ENCODE results near the gene SLC12A5. TPM values are rescaled to one million over a fixed set of nuclear protein-coding genes. Genes with fewer than 3 reads are reported as not detected.
A peak's percentile ranks its signal among the peaks of the same experiment; 100 is the strongest.
"Not testable (repeated sequence)": the region's sequence is repeated elsewhere in the genome, so short reads cannot be mapped to it uniquely, and the experiment has no call there.

Gene SLC12A5
- total and polyA plus RNA-seq, 12 donors = 0.28 to 1.3 (median 1.0) TPM; not detected in 8

GRCh38 chr20:46088409-46089166 lies 59.6 kb downstream of the SLC12A5 start:
- DNase-seq (no peak), ATAC-seq (no peak)
- no peaks in the 10 kb centered on the region for H3K36me3 ChIP-seq
- no peaks in the 10 kb centered on the region for H3K9me3 ChIP-seq
- H3K27me3 ChIP-seq = no peaks in the 10 kb centered on the region
- H3K4me3 ChIP-seq = peak overlapping the region; percentile 70 to 95 (median 89)
- peaks cover 5 to 64% (median 57%) of the 10 kb centered on the region in 9 donors for H3K4me1 ChIP-seq
- intact Hi-C loops (cut with DNase I) = loop anchor here in 4 of 10 donors (1.0 to 10.0 kb wide), 4 partner anchors 64 to 320 kb away; partner anchors contain the start of genes SLC12A5 (in 1 of the 4) and ZNF335 (in 1 of the 4)
- WGBS, 2 donors = 2 to 4% methylated on average over 22 of the region's 22 CpGs
- H3K27ac ChIP-seq = peak overlapping the region; percentile 94 to 100 (median 98)
- TF ChIP-seq, protein P1, sequence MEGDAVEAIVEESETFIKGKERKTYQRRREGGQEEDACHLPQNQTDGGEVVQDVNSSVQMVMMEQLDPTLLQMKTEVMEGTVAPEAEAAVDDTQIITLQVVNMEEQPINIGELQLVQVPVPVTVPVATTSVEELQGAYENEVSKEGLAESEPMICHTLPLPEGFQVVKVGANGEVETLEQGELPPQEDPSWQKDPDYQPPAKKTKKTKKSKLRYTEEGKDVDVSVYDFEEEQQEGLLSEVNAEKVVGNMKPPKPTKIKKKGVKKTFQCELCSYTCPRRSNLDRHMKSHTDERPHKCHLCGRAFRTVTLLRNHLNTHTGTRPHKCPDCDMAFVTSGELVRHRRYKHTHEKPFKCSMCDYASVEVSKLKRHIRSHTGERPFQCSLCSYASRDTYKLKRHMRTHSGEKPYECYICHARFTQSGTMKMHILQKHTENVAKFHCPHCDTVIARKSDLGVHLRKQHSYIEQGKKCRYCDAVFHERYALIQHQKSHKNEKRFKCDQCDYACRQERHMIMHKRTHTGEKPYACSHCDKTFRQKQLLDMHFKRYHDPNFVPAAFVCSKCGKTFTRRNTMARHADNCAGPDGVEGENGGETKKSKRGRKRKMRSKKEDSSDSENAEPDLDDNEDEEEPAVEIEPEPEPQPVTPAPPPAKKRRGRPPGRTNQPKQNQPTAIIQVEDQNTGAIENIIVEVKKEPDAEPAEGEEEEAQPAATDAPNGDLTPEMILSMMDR (IDR thresholded peaks at IDR 0.05) = no peak

- 0 to 1% methylated on average over 31 of the region's 31 CpGs for WGBS, 2 donors
- DNase-seq = no peak
- TF ChIP-seq, protein P1 (IDR thresholded peaks at IDR 0.05) = no peak
These were observed 60.1 kb downstream of the SLC12A5 start for GRCh38 chr20:46089167-46089416.

DNA sequence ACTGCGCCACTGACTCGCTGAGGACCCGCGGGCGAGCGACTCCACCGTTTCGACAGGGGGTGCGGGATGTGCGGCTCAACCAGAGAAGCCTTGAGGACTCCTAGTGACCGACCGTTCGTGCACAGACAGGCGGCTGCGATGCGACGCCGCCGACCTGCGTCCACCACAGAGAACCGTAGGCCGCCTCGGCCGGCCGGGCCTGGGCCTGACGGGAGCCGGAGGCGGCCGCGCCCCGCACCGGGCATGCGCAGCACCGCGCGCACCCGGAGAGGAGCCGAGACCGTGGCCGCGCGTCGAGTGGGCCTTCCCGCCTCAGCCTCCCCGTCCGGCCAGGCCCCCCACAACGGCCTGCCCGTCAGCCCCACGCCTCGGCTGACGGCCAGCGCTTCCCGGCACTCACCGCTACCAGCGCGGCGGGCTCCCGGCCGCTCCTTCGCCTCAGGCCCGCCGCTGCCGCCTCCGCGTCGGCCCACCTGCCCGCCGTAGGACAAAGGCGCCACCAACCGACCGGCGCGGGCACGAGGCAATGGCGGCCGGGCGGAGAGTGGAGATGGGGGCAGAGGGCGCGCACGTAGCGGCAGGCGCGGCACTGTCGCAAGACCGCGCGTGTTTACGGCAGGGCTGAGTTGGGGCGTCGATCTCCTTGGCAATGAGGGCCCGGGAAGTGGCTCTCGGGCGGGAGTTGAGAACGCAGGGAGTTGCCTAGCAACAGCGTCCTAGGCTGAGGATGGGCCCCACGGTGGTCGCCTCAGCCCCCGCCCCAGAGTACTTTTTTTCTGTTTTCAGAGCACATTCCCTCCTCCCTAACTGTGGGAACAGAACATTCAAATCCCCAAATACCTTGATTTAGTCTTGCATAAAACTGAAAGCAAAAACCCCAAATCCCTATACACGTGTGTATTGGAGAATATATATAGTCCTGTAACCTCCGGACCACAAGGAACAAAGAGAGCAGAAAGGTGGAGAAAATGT lies 60.7 kb downstream of the SLC12A5 start, which contains the start of gene NCOA5:
NCOA5 (minus strand) TSS at position 546 of the 972 bp plus-strand sequence. CDS start 10,538 bp downstream, outside the sequence.
- Histone ChIP-seq H3K4me1 (peaks cover 4 to 53% (median 46%) of the 10 kb centered on the region in 9 donors), H3K27ac (peak within 1 kb of the TSS; percentile 94 to 100 (median 98)), H3K9me3 (no peaks in the 10 kb centered on the region), H3K4me3 (peak within 1 kb of the TSS; percentile 70 to 95 (median 89)), H3K36me3 (no peaks in the 10 kb centered on the region), H3K27me3 (no peaks in the 10 kb centered on the region)
- TF ChIP-seq, protein P1 (IDR thresholded peaks at IDR 0.05) = peak in 6 of 9 donors; percentile 33 to 60 (median 50)
- intact Hi-C loops (cut with DNase I) = loop anchor here in 4 of 10 donors (5.0 to 10.0 kb wide), 4 partner anchors 65 to 115 kb away; partner anchors contain the start of genes SLC12A5 (in 1 of the 4) and ZNF335 (in 1 of the 4)
- WGBS, 2 donors = 0 to 1% methylated on average over 98 to 100 of the region's 100 CpGs
- ATAC-seq = peak; percentile 95 to 99 (median 98)
- peak; percentile 96 to 97 for DNase-seq

More at GRCh38 chr20:46089167-46089416, 60.1 kb downstream of the SLC12A5 start:
- Histone ChIP-seq H3K27me3 (no peaks in the 10 kb centered on the region), H3K9me3 (no peaks in the 10 kb centered on the region), H3K4me1 (peaks cover 4 to 59% (median 52%) of the 10 kb centered on the region in 9 donors), H3K4me3 (peak overlapping the region; percentile 70 to 95 (median 89)), H3K27ac (peak overlapping the region; percentile 94 to 100 (median 98)), H3K36me3 (no peaks in the 10 kb centered on the region)
- ATAC-seq = peak; percentile 31 to 70 (median 56)
- intact Hi-C loops (cut with DNase I) = loop anchor here in 3 of 10 donors (5.0 to 10.0 kb wide), 3 partner anchors 64 to 114 kb away; partner anchors contain the start of genes SLC12A5 (in 1 of the 3) and ZNF335 (in 1 of the 3)

- intact Hi-C loops (cut with DNase I) = loop anchor here in 1 of 10 donors (5.0 kb wide), 1 partner anchor 115 kb away; no protein-coding TSS in a partner anchor
- not testable (repeated sequence) for DNase-seq
These were observed 62.9 kb downstream of the SLC12A5 start for GRCh38 chr20:46091622-46092535.

More at GRCh38 chr20:46091622-46092535, 62.9 kb downstream of the SLC12A5 start:
- not testable (repeated sequence) for H3K36me3 ChIP-seq, H3K4me3 ChIP-seq, H3K27ac ChIP-seq, H3K27me3 ChIP-seq, ATAC-seq, H3K9me3 ChIP-seq
- H3K4me1 ChIP-seq = peaks cover 4 to 31% (median 25%) of the 10 kb centered on the region in 9 donors
- 94 to 95% methylated on average over 52 of the region's 52 CpGs for whole genome bisulfite sequencing, 2 donors

All from heart right ventricle (tissue), 16 donors.